GM12865 (cell line): Measurements from ENCODE around the gene S100A2.

Source experiments
- DNase-seq: peaks from one replicate; pipeline ENCODE4 v3.0.0; 2010; ENCODE audit warnings: low read depth
- H3K4me3 ChIP-seq: 2 replicates; pipeline ENCODE4 v1.5.1; 2011; ENCODE audit warnings: mild to moderate bottlenecking, low read depth, low read length, control low read depth
- CTCF ChIP-seq: IDR thresholded peaks from 2 replicates; pipeline ENCODE4 v1.5.1; 2011; ENCODE audit warnings: low read length, control low read depth, low read depth, inconsistent platforms; ENCODE audit not compliant: insufficient read depth; ENCODE audit errors: missing control alignments

The S100A2 gene

DNA sequence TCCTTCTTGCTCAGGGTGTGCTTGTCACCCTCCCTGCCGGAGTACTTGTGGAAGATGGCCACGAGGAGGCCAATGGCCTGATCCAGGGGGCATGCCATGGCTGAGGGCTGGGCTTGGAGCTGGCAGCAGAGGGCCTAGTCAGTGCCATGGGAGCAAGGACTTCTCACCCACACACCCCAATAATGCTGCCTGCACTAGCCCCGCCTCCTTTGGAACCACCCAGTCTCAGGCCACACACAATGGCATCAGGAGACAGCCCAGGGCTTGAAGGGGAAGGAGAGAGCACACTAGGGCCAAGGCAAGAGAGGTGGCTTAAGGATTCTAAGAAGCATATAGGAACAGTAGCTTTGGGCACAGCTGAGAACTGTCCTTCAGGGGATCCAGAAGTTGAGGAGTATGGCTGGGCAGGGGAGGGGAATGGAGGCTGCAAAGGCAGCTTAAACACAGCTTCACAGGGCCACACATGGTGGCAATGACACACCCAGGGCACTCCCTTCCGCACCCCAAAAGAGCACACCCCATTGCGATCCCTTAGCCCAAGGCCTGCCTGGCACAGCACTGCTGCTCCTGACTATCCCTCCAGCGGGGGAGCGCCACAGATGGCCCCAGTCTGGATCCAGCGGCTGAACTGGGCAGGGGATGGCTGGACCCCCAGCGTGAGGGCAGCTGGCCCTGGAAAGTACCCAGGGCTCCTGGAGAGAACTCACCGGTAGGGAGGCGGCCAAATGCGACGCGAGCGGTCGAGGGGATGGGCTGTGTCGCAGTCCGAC lies 30.2 kb downstream of the S100A2 start, which contains the start of gene S100A6:
TSS of gene S100A6 (minus strand) at position 750 of the 770 bp plus-strand sequence. CDS start at position 98, 652 bp downstream.
- DNase-seq: no peak
- TF ChIP-seq CTCF: no peak
- peak within 1 kb of the TSS; percentile 51 for H3K4me3 ChIP-seq

- no peak for DNase-seq
- no peak overlapping the region for H3K4me3 ChIP-seq
- TF ChIP-seq CTCF: no peak
These were observed 30.8 kb downstream of the S100A2 start for GRCh38 chr1:153534925-153535241.

DNA sequence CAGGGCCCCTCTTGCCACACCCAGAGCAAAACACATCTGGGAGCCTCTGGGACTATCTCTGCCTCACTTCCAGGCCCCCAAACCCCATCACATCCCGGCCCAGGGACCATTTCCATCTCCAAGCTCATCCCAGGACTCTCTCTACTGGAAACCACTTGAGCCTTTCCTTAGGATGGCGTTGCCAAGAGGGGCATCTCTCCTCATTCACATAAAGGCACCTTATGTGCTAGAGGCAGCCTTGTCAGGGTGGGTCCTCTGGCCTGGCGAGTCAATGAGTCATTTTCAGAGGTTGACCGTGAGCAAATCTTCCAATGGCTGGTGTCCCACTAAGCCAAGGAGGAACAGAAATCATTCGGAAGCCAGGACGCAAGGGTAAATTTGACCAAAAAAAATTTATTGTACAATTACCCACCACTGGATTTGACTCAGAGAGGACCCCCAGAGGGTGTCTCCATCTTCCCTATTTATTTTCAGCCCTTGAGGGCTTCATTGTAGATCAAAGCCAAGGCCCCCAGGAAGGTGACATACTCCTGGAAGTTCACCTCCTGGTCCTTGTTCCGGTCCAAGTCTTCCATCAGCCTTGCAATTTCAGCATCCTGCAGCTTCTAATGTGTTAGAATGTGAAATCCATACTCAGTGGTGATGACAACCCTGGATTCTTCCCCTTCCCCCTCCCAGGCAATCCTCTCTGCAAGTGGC lies 31.3 kb downstream of the S100A2 start:
- TF ChIP-seq CTCF: no peak
- no peak for DNase-seq

GRCh38 chr1:153533689-153534201 lies 31.9 kb downstream of the S100A2 start:
- TF ChIP-seq CTCF: no peak
- DNase-seq: no peak

More for the DNA sequence above, 31.3 kb downstream of the S100A2 start:
- no peak overlapping the region for H3K4me3 ChIP-seq

DNA sequence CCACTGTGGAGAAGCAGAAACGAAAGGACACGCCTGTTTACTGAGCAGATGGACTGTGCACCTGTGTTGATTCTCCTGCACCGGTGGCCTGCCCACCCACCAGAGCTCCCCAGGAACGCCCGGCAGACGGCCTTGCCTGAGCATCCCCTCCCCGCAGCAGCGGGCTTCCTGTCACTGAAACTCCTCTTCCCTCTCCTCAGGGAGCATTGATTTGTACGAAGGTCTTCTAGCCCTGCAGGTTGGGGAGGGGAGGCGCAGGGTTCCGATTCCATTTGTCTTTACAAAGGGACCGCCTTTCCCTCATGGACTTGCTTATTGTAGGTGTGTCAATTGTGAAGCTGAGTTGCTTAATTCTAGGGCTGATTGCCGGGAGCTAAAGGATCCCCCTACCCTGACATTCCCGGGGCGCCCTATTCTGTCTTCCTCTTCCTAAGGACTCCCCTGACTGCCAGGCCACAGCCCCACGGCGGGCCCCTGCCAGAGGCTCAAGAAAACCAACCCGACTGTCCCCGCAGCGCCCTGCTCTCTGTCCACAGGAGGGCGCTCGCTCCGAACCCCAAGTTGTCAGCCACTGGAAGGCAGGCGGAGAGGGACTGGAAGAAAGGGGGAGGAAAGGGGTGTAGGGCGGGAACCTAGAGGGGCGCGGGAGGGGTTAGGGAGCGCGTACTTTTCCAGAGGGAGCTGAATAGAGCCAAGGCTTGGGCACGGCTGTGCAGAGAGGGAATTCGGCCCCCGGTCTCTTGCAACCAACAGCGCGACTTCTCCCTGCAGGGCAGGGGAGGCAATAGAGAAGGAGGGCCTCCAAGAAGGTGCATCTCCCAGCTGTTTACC lies 32.7 kb downstream of the S100A2 start:
- TF ChIP-seq CTCF: peak; percentile 64
- no peak overlapping the region for H3K4me3 ChIP-seq
- DNase-seq: peak; percentile 56

More at GRCh38 chr1:153533689-153534201, 31.9 kb downstream of the S100A2 start:
- no peak overlapping the region for H3K4me3 ChIP-seq

- H3K4me3 ChIP-seq: no peak overlapping the region
- DNase-seq: no peak
- TF ChIP-seq CTCF: no peak
These were observed 33.5 kb downstream of the S100A2 start for GRCh38 chr1:153532181-153532580.
